BLaER1 treated with 17β-estradiol and CSF1 and Interleukin-3, amounts not matched to agents 10 nM and 100 nM (cell line): Measurements from ENCODE around the gene APOBEC3G.

ENCODE experiments used
- H3K27ac ChIP-seq, 11 experiments: shearing (Covaris generic); formaldehyde crosslinking; 2 replicates each; pipeline ENCODE4 v1.8.1; 2022
- H3K27me3 ChIP-seq, 11 experiments: shearing (Covaris generic); formaldehyde crosslinking; 2 replicates each; pipeline ENCODE4 v1.8.1; 2022
- H3K36me3 ChIP-seq, 11 experiments: shearing (Covaris generic); formaldehyde crosslinking; 2 replicates each; pipeline ENCODE4 v1.8.1; 2022
- H3K4me1 ChIP-seq, 10 experiments: shearing (Covaris generic); formaldehyde crosslinking; 2 replicates each; pipeline ENCODE4 v1.8.1; 2022
- H3K4me2 ChIP-seq, 11 experiments: shearing (Covaris generic); formaldehyde crosslinking; 2 replicates each; pipeline ENCODE4 v1.8.1; 2022
- H3K4me3 ChIP-seq, 10 experiments: shearing (Covaris generic); formaldehyde crosslinking; 2 replicates each; pipeline ENCODE4 v1.8.1; 2022
- H3K9ac ChIP-seq, 11 experiments: shearing (Covaris generic); formaldehyde crosslinking; 2 replicates each; pipeline ENCODE4 v1.8.1; 2022
- H3K9me3 ChIP-seq, 11 experiments: shearing (Covaris generic); formaldehyde crosslinking; replicated peaks in 1 of 11; 2 replicates each; pipeline ENCODE4 v1.8.1; 2022
- H4K20me1 ChIP-seq, 11 experiments: shearing (Covaris generic); formaldehyde crosslinking; 2 replicates each; pipeline ENCODE4 v1.8.1; 2022
- Cebpa-rat ChIP-seq, 11 experiments: shearing (Covaris generic); IDR thresholded peaks; 2 replicates each; pipeline ENCODE4 v1.8.1; 2022

APOBEC3G gene

GRCh38 chr22:39089928-39090327, 12.9 kb downstream of the APOBEC3G start:
- H3K27me3 ChIP-seq: no peaks in the 10 kb centered on the region
- no peak overlapping the region for H3K4me3 ChIP-seq
- peak overlapping the region; percentile 67 to 91 (median 83) for H3K4me2 ChIP-seq
- peak overlapping the region in 6 of 11 experiments; percentile 2 to 43 (median 26); a peak in 5 of 22 replicates for H3K9ac ChIP-seq
- H3K27ac ChIP-seq: peak overlapping the region in 8 of 11 experiments; percentile 36 to 59 (median 55); a peak in 13 of 22 replicates
- no peaks in the 10 kb centered on the region for H3K9me3 ChIP-seq
- peaks cover 27 to 54% (median 38%) of the 10 kb centered on the region in 10 experiments for H3K4me1 ChIP-seq
- no peaks in the 10 kb centered on the region for H4K20me1 ChIP-seq
- TF ChIP-seq Cebpa-rat (IDR thresholded peaks at IDR 0.05): no peak
- peaks cover 0 to 3% (median 0%) of the 10 kb centered on the region in 11 experiments; a peak in 2 of 22 replicates for H3K36me3 ChIP-seq

GRCh38 chr22:39090426-39091064, 13.5 kb downstream of the APOBEC3G start:
- H3K4me3 ChIP-seq: peak overlapping the region in 1 of 10 experiments; percentile 20; a peak in 1 of 20 replicates
- H3K4me2 ChIP-seq: peak overlapping the region; percentile 67 to 91 (median 83)
- 0 out of 22 replicates have a peak, but pooled peaks of 1 of the 11 experiments have one; percentile 5 for TF ChIP-seq Cebpa-rat (IDR thresholded peaks at IDR 0.05)
- peaks cover 27 to 58% (median 40%) of the 10 kb centered on the region in 10 experiments for H3K4me1 ChIP-seq
- H3K36me3 ChIP-seq: peaks cover 0 to 3% (median 0%) of the 10 kb centered on the region in 11 experiments; a peak in 1 of 22 replicates
- H3K27ac ChIP-seq: peak overlapping the region in 9 of 11 experiments; percentile 1 to 59 (median 53); a peak in 16 of 22 replicates
- H3K9me3 ChIP-seq: no peaks in the 10 kb centered on the region
- H3K27me3 ChIP-seq: no peaks in the 10 kb centered on the region
- peak overlapping the region in 8 of 11 experiments; percentile 2 to 43 (median 26); a peak in 8 of 22 replicates for H3K9ac ChIP-seq
- no peaks in the 10 kb centered on the region for H4K20me1 ChIP-seq

GRCh38 chr22:39091126-39092081, 14.3 kb downstream of the APOBEC3G start:
- no peaks in the 10 kb centered on the region for H4K20me1 ChIP-seq
- H3K4me3 ChIP-seq: no peak overlapping the region
- H3K9me3 ChIP-seq: no peaks in the 10 kb centered on the region
- H3K4me1 ChIP-seq: peaks cover 34 to 67% (median 48%) of the 10 kb centered on the region in 10 experiments
- H3K4me2 ChIP-seq: peak overlapping the region; percentile 67 to 91 (median 83)
- no peaks in the 10 kb centered on the region for H3K36me3 ChIP-seq
- no peak for TF ChIP-seq Cebpa-rat (IDR thresholded peaks at IDR 0.05)
- no peaks in the 10 kb centered on the region for H3K27me3 ChIP-seq
- H3K27ac ChIP-seq: peak overlapping the region in 5 of 11 experiments; percentile 1 to 59 (median 57); a peak in 4 of 22 replicates
- 0 out of 22 replicates have a peak overlapping the region, but pooled peaks of 2 of the 11 experiments have one; percentile 6 to 34 for H3K9ac ChIP-seq

GRCh38 chr22:39092111-39092862, 15.2 kb downstream of the APOBEC3G start:
- no peaks in the 10 kb centered on the region for H3K9me3 ChIP-seq
- H3K4me1 ChIP-seq: peaks cover 43 to 74% (median 57%) of the 10 kb centered on the region in 10 experiments
- H3K27me3 ChIP-seq: no peaks in the 10 kb centered on the region
- no peaks in the 10 kb centered on the region for H4K20me1 ChIP-seq
- H3K36me3 ChIP-seq: no peaks in the 10 kb centered on the region
- no peak overlapping the region for H3K9ac ChIP-seq
- no peak for TF ChIP-seq Cebpa-rat (IDR thresholded peaks at IDR 0.05)
- no peak overlapping the region for H3K4me3 ChIP-seq
- no peak overlapping the region for H3K27ac ChIP-seq
- H3K4me2 ChIP-seq: peak overlapping the region in 9 of 11 experiments; percentile 3 to 61 (median 42); a peak in 14 of 22 replicates

- H3K4me2 ChIP-seq: peak overlapping the region in 7 of 11 experiments; percentile 1 to 25 (median 16); a peak in 4 of 22 replicates
- H3K4me3 ChIP-seq: no peak overlapping the region
- H4K20me1 ChIP-seq: no peaks in the 10 kb centered on the region
- no peak overlapping the region for H3K27ac ChIP-seq
- no peak for TF ChIP-seq Cebpa-rat (IDR thresholded peaks at IDR 0.05)
- no peaks in the 10 kb centered on the region for H3K36me3 ChIP-seq
- no peaks in the 10 kb centered on the region for H3K27me3 ChIP-seq
- peaks cover 57 to 87% (median 74%) of the 10 kb centered on the region in 10 experiments for H3K4me1 ChIP-seq
- H3K9ac ChIP-seq: no peak overlapping the region
- H3K9me3 ChIP-seq: no peaks in the 10 kb centered on the region
Observed at GRCh38 chr22:39094717-39095389, 17.8 kb downstream of the APOBEC3G start.

GRCh38 chr22:39095971-39096370, 18.9 kb downstream of the APOBEC3G start:
- Histone ChIP-seq H3K9ac (no peak overlapping the region), H3K9me3 (no peaks in the 10 kb centered on the region), H3K27ac (no peak overlapping the region), H3K27me3 (no peaks in the 10 kb centered on the region), H3K36me3 (no peaks in the 10 kb centered on the region), H3K4me1 (peaks cover 46 to 82% (median 70%) of the 10 kb centered on the region in 10 experiments), H3K4me2 (peak overlapping the region; percentile 0 to 91 (median 83); a peak in 16 of 22 replicates), H3K4me3 (no peak overlapping the region), H4K20me1 (no peaks in the 10 kb centered on the region)
- TF ChIP-seq Cebpa-rat (IDR thresholded peaks at IDR 0.05): no peak

GRCh38 chr22:39097098-39098020, 20.3 kb downstream of the APOBEC3G start, which contains the start of gene APOBEC3H:
Gene APOBEC3H (plus strand): TSS chr22:39097244. CDS start chr22:39100279, 3,035 bp downstream.
- peak within 1 kb of the TSS in 8 of 10 experiments; percentile 18 to 47 (median 36); a peak in 12 of 20 replicates for H3K4me3 ChIP-seq
- peak within 1 kb of the TSS; percentile 26 to 73 (median 64); a peak in 21 of 22 replicates for H3K9ac ChIP-seq
- peak within 1 kb of the TSS; percentile 7 to 79 (median 75); a peak in 21 of 22 replicates for H3K27ac ChIP-seq
- H3K4me2 ChIP-seq: peak within 1 kb of the TSS; percentile 77 to 91 (median 84)
- H3K27me3 ChIP-seq: no peaks in the 10 kb centered on the region
- no peaks in the 10 kb centered on the region for H3K9me3 ChIP-seq
- H3K36me3 ChIP-seq: no peaks in the 10 kb centered on the region
- TF ChIP-seq Cebpa-rat (IDR thresholded peaks at IDR 0.05): no peak
- peaks cover 45 to 73% (median 67%) of the 10 kb centered on the region in 10 experiments for H3K4me1 ChIP-seq
- H4K20me1 ChIP-seq: no peaks in the 10 kb centered on the region
